Progenitor cell of endocrine pancreas (in vitro differentiated cells): ENCODE measurements around the gene PLXNC1. TPM values are rescaled to one million over a fixed set of nuclear protein-coding genes. Genes with fewer than 3 reads are reported as not detected.

Experiments
- DNase-seq: peaks from one replicate; pipeline ENCODE4 v3.0.0; 2021; ENCODE audit warnings: low spot score; ENCODE audit not compliant: unreplicated experiment
- H3K27ac Mint-ChIP-seq: 2 replicates; pipeline ENCODE4 v1.8.0; 2021; ENCODE audit warnings: mild to moderate bottlenecking, moderate library complexity, mixed read lengths
- H3K27me3 Mint-ChIP-seq: 2 replicates; pipeline ENCODE4 v1.8.0; 2021; ENCODE audit warnings: mixed read lengths
- H3K36me3 Mint-ChIP-seq: 2 replicates; pipeline ENCODE4 v1.8.0; 2022; ENCODE audit warnings: mixed read lengths; ENCODE audit not compliant: insufficient read depth
- H3K4me1 Mint-ChIP-seq: 2 replicates; pipeline ENCODE4 v1.8.0; 2021; ENCODE audit warnings: low read depth, mixed read lengths
- H3K4me3 Mint-ChIP-seq: 2 replicates; pipeline ENCODE4 v1.8.0; 2021; ENCODE audit warnings: low read depth, mild to moderate bottlenecking, moderate library complexity, mixed read lengths
- H3K9me3 Mint-ChIP-seq: 2 replicates; pipeline ENCODE4 v1.8.0; 2021; ENCODE audit warnings: low read depth, mixed read lengths
- total RNA-seq: library from RNA; stranded (reverse); gene quantifications from 2 replicates; pipeline ENCODE4 v1.2.1, GENCODE V29; 2021
- TF ChIP-seq, protein P1 (sequence below): fragments of 200-600 bp; sonication (generic); IDR thresholded peaks from one replicate; pipeline ENCODE4 v1.5.0; 2021; ENCODE audit warnings: antibody characterized with exemption, mild to moderate bottlenecking; ENCODE audit not compliant: unreplicated experiment

PLXNC1 gene
- total RNA-seq, 1 donor from 2014 or later, result 25.7 TPM

DNA sequence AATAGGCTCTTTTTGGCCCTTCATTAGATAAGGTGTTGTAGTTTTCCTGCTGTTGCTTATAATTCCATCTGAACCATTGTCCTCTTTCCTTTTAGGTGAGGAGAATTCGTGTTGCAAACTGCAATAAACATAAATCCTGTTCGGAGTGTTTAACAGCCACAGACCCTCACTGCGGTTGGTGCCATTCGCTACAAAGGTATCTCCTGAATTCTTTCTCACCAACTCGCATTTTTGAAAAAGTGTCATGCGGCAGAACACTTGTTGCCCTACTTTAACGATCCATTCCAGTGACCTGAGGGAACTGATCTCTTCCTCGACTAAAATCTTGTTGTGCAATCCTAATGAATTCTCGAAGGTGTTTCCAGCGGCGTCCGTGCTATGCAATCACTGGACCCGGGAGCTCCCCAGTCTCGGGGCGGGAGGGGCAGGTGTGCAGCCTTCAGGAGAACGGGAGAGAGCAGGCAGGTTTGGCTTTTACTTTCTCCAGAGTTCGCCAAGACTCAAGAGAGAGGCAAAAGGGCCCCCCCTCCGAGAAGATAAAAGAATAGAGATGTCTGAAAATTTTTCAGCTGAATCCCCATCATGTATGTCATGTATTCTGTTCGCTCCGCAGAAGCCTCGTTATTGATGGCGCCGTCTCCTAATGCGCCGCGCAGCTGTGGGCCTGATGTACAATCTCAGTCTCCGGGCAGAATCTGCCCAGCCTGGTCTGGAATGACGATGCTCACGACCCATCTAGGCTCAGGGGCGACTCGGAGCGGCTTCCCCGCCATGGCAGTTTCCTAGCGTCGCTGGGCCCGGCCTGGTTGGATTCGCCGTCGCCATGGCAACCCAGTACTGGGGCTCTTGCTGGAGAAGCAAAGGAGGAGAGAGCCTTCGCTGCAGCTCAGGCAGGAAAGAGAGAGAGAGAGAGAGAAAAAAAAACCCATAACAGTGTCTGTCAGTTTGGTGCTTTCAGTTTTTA is 38.2 kb downstream of the PLXNC1 start:
- H3K36me3 Mint-ChIP-seq, result peaks cover 6% of the 10 kb centered on the region
- TF ChIP-seq, protein P1, sequence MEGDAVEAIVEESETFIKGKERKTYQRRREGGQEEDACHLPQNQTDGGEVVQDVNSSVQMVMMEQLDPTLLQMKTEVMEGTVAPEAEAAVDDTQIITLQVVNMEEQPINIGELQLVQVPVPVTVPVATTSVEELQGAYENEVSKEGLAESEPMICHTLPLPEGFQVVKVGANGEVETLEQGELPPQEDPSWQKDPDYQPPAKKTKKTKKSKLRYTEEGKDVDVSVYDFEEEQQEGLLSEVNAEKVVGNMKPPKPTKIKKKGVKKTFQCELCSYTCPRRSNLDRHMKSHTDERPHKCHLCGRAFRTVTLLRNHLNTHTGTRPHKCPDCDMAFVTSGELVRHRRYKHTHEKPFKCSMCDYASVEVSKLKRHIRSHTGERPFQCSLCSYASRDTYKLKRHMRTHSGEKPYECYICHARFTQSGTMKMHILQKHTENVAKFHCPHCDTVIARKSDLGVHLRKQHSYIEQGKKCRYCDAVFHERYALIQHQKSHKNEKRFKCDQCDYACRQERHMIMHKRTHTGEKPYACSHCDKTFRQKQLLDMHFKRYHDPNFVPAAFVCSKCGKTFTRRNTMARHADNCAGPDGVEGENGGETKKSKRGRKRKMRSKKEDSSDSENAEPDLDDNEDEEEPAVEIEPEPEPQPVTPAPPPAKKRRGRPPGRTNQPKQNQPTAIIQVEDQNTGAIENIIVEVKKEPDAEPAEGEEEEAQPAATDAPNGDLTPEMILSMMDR, result no peak
- H3K4me3 Mint-ChIP-seq, result no peak overlapping the region
- no peak overlapping the region for H3K27ac Mint-ChIP-seq
- peak; percentile 39 for DNase-seq
- no peaks in the 10 kb centered on the region for H3K27me3 Mint-ChIP-seq
- H3K9me3 Mint-ChIP-seq, result peaks cover 4% of the 10 kb centered on the region
- H3K4me1 Mint-ChIP-seq, result peaks cover 16% of the 10 kb centered on the region

DNA sequence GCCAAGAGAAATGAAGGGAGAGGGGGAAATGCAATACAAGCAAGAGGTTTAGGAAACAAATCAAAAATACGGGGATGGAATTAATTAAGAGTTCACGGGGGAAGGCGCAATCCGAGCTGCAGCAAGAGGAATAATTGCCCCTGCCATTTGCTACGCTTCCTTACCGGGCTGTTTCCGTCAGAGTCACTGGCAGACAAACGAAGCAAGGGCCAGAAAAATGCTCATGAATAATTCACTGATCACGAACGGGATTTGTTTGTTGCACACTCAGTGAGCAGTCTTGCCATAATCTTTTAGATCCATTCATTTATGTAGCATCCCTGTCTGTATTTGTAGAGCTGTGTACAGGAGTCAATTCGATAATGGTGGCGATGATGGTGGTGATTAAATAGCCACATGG is 39.0 kb downstream of the PLXNC1 start:
- no peak for DNase-seq
- TF ChIP-seq, protein P1, result no peak
- Mint-ChIP-seq H3K9me3 (peaks cover 4% of the 10 kb centered on the region), H3K36me3 (peaks cover 6% of the 10 kb centered on the region), H3K4me3 (no peak overlapping the region), H3K27ac (no peak overlapping the region), H3K4me1 (peaks cover 16% of the 10 kb centered on the region), H3K27me3 (no peaks in the 10 kb centered on the region)

DNA sequence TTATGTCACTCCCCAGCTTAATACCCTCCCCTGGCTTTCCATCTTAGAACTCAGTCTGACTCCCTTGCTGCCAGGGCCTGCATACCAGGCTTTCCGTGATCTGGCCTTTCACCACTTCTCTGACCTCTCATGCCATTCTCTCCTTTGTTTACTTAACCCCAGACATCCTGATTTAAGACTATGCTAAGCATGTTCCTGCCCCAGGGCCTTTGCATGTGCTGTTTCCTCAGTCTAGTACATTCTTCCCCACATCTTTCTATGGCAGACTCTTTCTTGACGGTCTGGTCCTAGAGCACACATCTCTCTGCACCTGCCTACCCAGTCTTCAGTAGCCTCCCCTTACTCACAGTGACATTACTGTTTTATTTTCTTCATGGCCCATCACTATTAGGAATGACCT is 42.2 kb downstream of the PLXNC1 start:
- Mint-ChIP-seq H3K27me3 (no peaks in the 10 kb centered on the region), H3K36me3 (peaks cover 18% of the 10 kb centered on the region), H3K4me1 (peaks cover 5% of the 10 kb centered on the region), H3K4me3 (no peak overlapping the region), H3K9me3 (peaks cover 11% of the 10 kb centered on the region), H3K27ac (no peak overlapping the region)
- DNase-seq, result no peak
- TF ChIP-seq, protein P1, result no peak

DNA sequence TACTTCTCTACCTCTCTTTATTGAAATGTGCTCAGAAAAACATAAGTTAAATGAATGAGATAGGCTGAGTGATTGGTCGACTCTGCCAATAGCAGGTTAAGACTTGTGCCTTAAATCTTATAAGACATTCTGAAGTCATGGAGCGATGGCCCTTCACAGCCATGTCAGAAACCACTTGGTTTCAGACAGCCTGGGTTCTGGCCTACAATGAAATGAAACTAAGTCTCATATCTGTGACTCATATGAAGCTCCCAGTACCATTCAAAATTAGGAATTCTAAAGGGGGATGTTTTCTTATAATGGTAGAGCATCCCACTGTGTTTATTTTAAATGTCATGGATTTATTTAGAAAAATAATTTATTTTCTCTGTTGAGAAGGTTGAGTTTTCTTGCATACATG is 42.6 kb downstream of the PLXNC1 start:
- TF ChIP-seq, protein P1, result no peak
- no peak overlapping the region for H3K27ac Mint-ChIP-seq
- H3K4me1 Mint-ChIP-seq, result peaks cover 5% of the 10 kb centered on the region
- H3K4me3 Mint-ChIP-seq, result no peak overlapping the region
- H3K9me3 Mint-ChIP-seq, result peaks cover 11% of the 10 kb centered on the region
- H3K36me3 Mint-ChIP-seq, result peaks cover 18% of the 10 kb centered on the region
- no peak for DNase-seq
- no peaks in the 10 kb centered on the region for H3K27me3 Mint-ChIP-seq

DNA sequence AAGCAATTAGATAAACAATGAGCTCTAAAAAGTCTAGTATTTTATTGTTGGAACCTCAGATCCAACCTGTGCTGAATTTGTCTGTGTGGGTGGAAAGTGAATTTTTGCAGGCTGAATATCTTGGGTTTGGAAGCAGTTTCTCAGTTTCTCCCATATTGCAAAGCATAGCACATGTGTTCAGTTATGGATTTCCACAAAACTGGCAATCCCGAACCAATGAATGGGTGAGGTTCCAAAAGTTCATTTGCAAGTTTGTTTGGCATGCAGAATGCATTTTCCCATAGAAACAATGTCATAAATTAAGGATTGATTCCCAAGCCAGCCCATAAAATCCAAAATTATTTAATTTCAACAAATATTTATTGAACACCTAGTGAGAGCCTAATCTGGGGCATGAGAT is 43.4 kb downstream of the PLXNC1 start:
- Mint-ChIP-seq H3K27ac (no peak overlapping the region), H3K4me1 (no peaks in the 10 kb centered on the region), H3K4me3 (no peak overlapping the region), H3K9me3 (peaks cover 11% of the 10 kb centered on the region), H3K36me3 (peaks cover 18% of the 10 kb centered on the region), H3K27me3 (no peaks in the 10 kb centered on the region)
- DNase-seq, result no peak
- TF ChIP-seq, protein P1, result no peak
